Measurements from ENCODE around the gene ZNF343.

DNA sequence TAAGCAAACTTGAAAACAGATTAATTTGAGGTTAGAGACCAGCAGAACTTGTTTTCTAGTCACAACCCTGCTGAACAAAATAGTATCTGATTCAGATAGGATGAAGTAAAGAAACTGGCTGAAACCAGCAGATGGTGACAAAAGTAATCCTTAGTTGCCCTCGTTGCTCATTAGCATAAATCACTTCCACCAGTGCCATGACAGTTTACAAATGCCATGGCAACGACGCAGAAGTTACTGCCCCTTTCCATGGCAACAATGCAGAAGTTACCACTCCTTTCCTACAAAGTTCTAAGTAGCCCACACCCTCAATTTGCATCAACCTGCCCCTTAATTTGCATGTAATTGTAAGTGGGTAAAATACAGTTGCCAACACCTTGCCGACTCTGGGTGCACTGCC is 61.9 kb downstream of the ZNF343 start:
- TF ChIP-seq CTCF (conservative IDR thresholded peaks at IDR 0.05) (no peak), ZFX (IDR thresholded peaks at IDR 0.05) (no peak)
